Upper lobe of left lung (tissue), 6 donors: Measurements from ENCODE around the gene TMPRSS6. TPM values are rescaled to one million over a fixed set of nuclear protein-coding genes. Genes with fewer than 3 reads are reported as not detected.

Source experiments
- ATAC-seq, 2 donors: fragments of 200-7000 bp; cut with Tn5 transposase; one replicate each; pipeline ENCODE4 v1.9.1; 2022; ENCODE audit warnings: mild to moderate bottlenecking in 2 of 2, moderate library complexity in 2 of 2; ENCODE audit not compliant: low FRiP score in 2 of 2
- DNase-seq, 2 donors: peaks; one replicate each; pipeline ENCODE4 v3.0.0-alpha.2; 2019 to 2020
- H3K27ac ChIP-seq, 4 donors: fragments of 200-600 bp; sonication (generic); one replicate each; pipeline ENCODE4 v1.5.1; 2016 to 2019
- H3K27me3 ChIP-seq, 4 donors: fragments of 200-600 bp; sonication (generic); one replicate each; pipeline ENCODE4 v1.5.1; 2017 to 2019
- H3K36me3 ChIP-seq, 4 donors: fragments of 200-600 bp; sonication (generic); one replicate each; pipeline ENCODE4 v1.5.1; 2016 to 2019
- H3K4me1 ChIP-seq, 4 donors: fragments of 200-600 bp; sonication (generic); one replicate each; pipeline ENCODE4 v1.5.1; 2018 to 2019
- H3K4me3 ChIP-seq, 4 donors: fragments of 200-600 bp; sonication (generic); one replicate each; pipeline ENCODE4 v1.5.1; 2017 to 2019; ENCODE audit warnings: mild to moderate bottlenecking in 2 of 4, moderate library complexity in 1 of 4
- H3K9me3 ChIP-seq, 4 donors: fragments of 200-600 bp; sonication (generic); one replicate each; pipeline ENCODE4 v1.5.1; 2018 to 2019
- EP300 ChIP-seq, 4 donors: sonication (generic); formaldehyde crosslinking; IDR thresholded peaks; one replicate each; pipeline ENCODE4 v1.5.1; 2017; ENCODE audit warnings: antibody characterized with exemption in 4 of 4, control low read depth in 2 of 4
- POLR2A ChIP-seq, 4 donors: fragments of 450-650 bp; IDR thresholded peaks; one replicate each; pipeline ENCODE4 v1.5.1; 2016 to 2017; ENCODE audit warnings: antibody characterized with exemption in 4 of 4, mild to moderate bottlenecking in 2 of 4
- POLR2AphosphoS5 ChIP-seq, 2 donors: sonication (generic); formaldehyde crosslinking; IDR thresholded peaks; one replicate each; pipeline ENCODE4 v1.5.1; 2017; ENCODE audit warnings: antibody characterized with exemption in 2 of 2
- WGBS, 2 donors: methylation state at CpG; one replicate each; pipeline ENCODE4 v1.1.5; 2017 to 2018; 5-methylcytosine and 5-hydroxymethylcytosine counted together
- total RNA-seq, 6 donors: library from RNA; depleted of rRNA in 4 of 6; stranded (reverse); fragments of >200 nt in 4 of 6; gene quantifications; one replicate each; pipeline versions ENCODE4 v1.1.0 to v1.2.1, GENCODE V29; 2016 to 2021
- TF ChIP-seq, protein P1 (sequence below), 6 experiments: fragments of 450-650 bp in 4 of 6; fragments of 200-600 bp in 2 of 6; sonication (generic) in 2 of 6; IDR thresholded peaks; one replicate each; pipeline ENCODE4 v1.5.1; 2016 to 2019; ENCODE audit warnings: antibody characterized with exemption in 6 of 6
- donor health status: DM: no; HTN: no; CAD: no; lungs with moderate emphysema.
- donor health status: DM: no; HTN: yes; CAD: no; lungs with severe emphysema.

TMPRSS6 gene
- total RNA-seq, 6 donors from 2014 or later, result 0.47 to 8.2 (median 2.0) TPM

DNA sequence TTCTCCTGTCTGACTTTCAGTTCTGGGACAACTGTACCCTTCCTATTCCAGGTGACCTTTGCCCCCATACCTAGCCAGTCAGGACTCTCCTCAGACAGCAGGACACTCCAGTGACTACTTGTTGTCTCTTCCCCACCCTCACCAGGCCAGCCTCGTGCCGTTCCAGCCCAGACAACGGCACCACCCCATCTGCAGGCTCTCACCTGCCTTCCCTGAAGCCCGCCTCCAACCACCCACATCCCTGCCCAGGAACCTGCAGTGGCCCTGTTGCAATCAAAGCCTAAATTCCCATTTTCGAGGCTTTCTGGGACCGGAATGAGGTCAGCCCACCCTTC is 36.5 kb upstream of the TMPRSS6 start:
- no peak overlapping the region for H3K27ac ChIP-seq
- H3K4me3 ChIP-seq, result peak overlapping the region in 1 of 4 donors; percentile 6
- TF ChIP-seq, protein P1, sequence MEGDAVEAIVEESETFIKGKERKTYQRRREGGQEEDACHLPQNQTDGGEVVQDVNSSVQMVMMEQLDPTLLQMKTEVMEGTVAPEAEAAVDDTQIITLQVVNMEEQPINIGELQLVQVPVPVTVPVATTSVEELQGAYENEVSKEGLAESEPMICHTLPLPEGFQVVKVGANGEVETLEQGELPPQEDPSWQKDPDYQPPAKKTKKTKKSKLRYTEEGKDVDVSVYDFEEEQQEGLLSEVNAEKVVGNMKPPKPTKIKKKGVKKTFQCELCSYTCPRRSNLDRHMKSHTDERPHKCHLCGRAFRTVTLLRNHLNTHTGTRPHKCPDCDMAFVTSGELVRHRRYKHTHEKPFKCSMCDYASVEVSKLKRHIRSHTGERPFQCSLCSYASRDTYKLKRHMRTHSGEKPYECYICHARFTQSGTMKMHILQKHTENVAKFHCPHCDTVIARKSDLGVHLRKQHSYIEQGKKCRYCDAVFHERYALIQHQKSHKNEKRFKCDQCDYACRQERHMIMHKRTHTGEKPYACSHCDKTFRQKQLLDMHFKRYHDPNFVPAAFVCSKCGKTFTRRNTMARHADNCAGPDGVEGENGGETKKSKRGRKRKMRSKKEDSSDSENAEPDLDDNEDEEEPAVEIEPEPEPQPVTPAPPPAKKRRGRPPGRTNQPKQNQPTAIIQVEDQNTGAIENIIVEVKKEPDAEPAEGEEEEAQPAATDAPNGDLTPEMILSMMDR (IDR thresholded peaks at IDR 0.05), result no peak
- H3K9me3 ChIP-seq, result no peaks in the 10 kb centered on the region
- ATAC-seq (no peak), DNase-seq (no peak)
- no peaks in the 10 kb centered on the region for H3K27me3 ChIP-seq
- H3K4me1 ChIP-seq, result peaks cover 0 to 6% (median 0%) of the 10 kb centered on the region in 4 donors
- WGBS, 2 donors, result 66% methylated on average over 6 of the region's 6 CpGs
- H3K36me3 ChIP-seq, result no peaks in the 10 kb centered on the region

DNA sequence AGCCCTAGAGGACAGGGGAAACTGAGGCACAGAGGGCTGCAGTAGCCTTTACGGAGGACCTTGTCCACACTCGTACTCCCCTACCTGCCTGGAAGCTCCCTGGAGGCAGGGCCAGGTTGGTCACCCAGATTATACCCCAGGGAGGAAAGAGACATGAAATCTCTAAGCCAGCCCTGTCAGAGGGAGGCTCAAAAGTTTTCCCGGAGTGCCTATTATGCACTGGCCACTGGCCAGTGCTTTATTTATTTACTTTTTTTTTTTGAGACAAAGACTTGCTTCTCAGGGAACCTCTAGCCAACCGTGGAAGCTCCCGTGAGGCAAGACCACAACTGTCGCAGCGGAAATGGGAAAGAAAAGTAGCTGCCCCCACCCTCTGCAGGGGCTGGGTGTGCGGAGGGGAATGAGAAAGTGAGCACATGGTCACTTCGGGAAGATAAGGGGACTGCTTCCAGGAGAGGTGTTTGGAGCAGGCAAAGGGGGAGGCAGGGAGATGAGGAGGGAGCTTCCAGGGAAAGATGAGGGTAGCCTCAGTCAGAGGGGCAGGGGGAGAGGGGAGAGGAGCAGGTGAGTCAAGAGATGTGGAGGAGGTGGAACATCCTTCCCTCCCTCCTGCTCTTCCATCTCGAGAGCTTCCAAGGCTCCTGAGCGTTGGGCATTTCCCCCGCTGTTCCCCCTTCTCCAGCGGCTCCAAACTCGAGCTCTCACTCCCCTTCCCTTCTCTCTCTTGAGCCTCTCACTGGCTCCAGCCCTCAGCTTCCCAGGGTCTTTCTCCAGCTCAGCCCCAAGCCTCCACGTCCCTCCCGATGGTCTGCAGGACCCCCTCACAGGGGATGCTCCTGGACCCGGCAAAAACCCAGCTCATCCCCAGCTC is 35.9 kb upstream of the TMPRSS6 start:
- no peaks in the 10 kb centered on the region for H3K36me3 ChIP-seq
- 23 to 35% methylated on average over 13 to 17 of the region's 17 CpGs for WGBS, 2 donors
- H3K4me1 ChIP-seq, result peaks cover 0 to 6% (median 0%) of the 10 kb centered on the region in 4 donors
- no peaks in the 10 kb centered on the region for H3K27me3 ChIP-seq
- no peak for TF ChIP-seq POLR2A (IDR thresholded peaks at IDR 0.05)
- TF ChIP-seq, protein P1 (IDR thresholded peaks at IDR 0.05), result no peak
- TF ChIP-seq EP300 (IDR thresholded peaks at IDR 0.05), result no peak
- no peak for TF ChIP-seq POLR2AphosphoS5 (IDR thresholded peaks at IDR 0.05)
- DNase-seq (no peak), ATAC-seq (no peak)
- no peaks in the 10 kb centered on the region for H3K9me3 ChIP-seq
- H3K27ac ChIP-seq, result no peak overlapping the region
- H3K4me3 ChIP-seq, result no peak overlapping the region

DNA sequence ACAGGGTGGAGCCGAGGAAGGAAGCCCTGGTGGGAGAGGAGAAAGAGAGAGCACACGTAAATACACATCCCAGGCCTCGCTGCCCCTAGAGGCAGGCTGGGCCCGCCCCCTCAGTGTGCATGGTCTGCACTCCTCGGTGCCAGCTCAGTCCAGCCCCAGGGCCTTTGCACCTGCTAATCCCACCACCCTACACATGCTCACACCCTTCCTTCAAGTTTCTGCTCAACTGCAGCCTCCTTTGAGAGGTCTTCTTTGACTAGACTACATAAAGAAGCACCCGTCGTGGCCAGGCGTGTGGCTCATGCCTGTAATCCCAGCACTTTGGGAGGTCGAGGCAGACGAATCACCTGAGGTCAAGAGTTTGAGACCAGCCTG is 34.7 kb upstream of the TMPRSS6 start:
- Histone ChIP-seq H3K4me1 (peaks cover 0 to 6% (median 0%) of the 10 kb centered on the region in 4 donors), H3K27me3 (no peaks in the 10 kb centered on the region), H3K36me3 (no peaks in the 10 kb centered on the region), H3K27ac (no peak overlapping the region), H3K9me3 (no peaks in the 10 kb centered on the region), H3K4me3 (no peak overlapping the region)
- TF ChIP-seq EP300 (IDR thresholded peaks at IDR 0.05) (no peak), POLR2AphosphoS5 (IDR thresholded peaks at IDR 0.05) (no peak)
- DNase-seq, result no peak
- ATAC-seq, result no peak
- 79 to 85% methylated on average over 10 of the region's 10 CpGs for WGBS, 2 donors

DNA sequence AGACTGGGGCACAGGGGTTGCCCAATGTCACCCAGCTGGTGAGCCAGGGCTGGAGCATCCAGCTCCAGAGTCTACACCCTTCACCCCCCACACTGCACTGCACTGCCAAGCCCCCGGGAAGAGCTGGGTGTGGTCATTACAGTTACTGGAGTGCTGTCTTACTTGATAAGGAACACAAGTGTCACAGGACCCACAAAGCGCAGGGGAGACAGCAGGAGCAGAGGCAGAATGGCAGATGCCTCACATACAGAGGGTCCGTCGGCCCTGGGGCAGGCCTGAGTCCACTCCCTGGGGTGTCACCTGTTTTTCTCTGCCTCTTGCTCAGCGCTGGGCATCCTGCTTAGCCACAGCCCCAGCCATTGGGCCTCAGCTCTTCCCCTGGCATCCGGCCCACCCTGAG is 32.5 kb upstream of the TMPRSS6 start:
- no peak overlapping the region for H3K27ac ChIP-seq
- no peaks in the 10 kb centered on the region for H3K36me3 ChIP-seq
- H3K4me3 ChIP-seq, result no peak overlapping the region
- DNase-seq (no peak), ATAC-seq (no peak)
- H3K9me3 ChIP-seq, result no peaks in the 10 kb centered on the region
- H3K4me1 ChIP-seq, result peaks cover 0 to 6% (median 0%) of the 10 kb centered on the region in 4 donors
- no peaks in the 10 kb centered on the region for H3K27me3 ChIP-seq
- TF ChIP-seq, protein P1 (IDR thresholded peaks at IDR 0.05), result no peak
- TF ChIP-seq POLR2AphosphoS5 (IDR thresholded peaks at IDR 0.05), result no peak
- no peak for TF ChIP-seq POLR2A (IDR thresholded peaks at IDR 0.05)
- 75 to 78% methylated on average over 5 to 6 of the region's 6 CpGs for WGBS, 2 donors

DNA sequence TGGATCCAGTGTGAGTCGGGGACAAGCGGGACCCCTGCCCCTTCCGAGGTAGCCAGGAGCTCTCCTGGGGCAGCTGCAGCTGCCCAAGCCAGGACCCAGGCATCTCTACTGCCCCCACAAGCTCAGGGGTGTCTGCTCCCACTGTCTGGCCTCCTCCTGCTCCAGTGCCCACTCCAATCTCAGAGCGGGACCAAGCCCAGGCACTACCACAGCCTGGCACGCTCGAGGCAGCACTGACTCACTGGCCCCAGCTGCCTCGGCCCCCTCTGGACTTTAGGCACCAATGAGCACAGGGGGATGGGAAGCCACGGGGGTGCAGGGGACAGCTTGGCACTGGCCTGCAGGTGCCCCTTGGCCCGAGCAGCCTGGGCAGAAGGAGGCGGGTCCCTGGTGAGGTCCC is 32.0 kb upstream of the TMPRSS6 start:
- H3K9me3 ChIP-seq, result no peaks in the 10 kb centered on the region
- H3K27me3 ChIP-seq, result no peaks in the 10 kb centered on the region
- H3K36me3 ChIP-seq, result no peaks in the 10 kb centered on the region
- WGBS, 2 donors, result 88 to 90% methylated on average over 5 to 10 of the region's 10 CpGs
- TF ChIP-seq POLR2AphosphoS5 (IDR thresholded peaks at IDR 0.05) (no peak), EP300 (IDR thresholded peaks at IDR 0.05) (no peak)
- DNase-seq, result peak in 1 of 2 donors; percentile 59
- ATAC-seq, result no peak
- H3K27ac ChIP-seq, result no peak overlapping the region
- H3K4me1 ChIP-seq, result peaks cover 0 to 6% (median 0%) of the 10 kb centered on the region in 4 donors
- no peak overlapping the region for H3K4me3 ChIP-seq
